T-helper 9 cell (primary cell): ENCODE data around the gene SERPINB7.
"Not testable (repeated sequence)": the region's sequence is repeated elsewhere in the genome, so short reads cannot be mapped to it uniquely, and the experiment has no call there.

Experiments
- DNase-seq: peaks from one replicate; pipeline ENCODE4 v3.0.0-alpha.2; 2020
- total RNA-seq, 2 donors: gene quantifications; one replicate each; lab custom pipeline; 2026; lab: John Stamatoyannopoulos, UW

Gene SERPINB7
- 0 to 0.07 reads per million in 2 donors for total RNA-seq

GRCh38 chr18:63775166-63775730 lies at the start of gene SERPINB7:
Gene SERPINB7, plus strand, starts transcription at chr18:63775418. Its CDS starts 6,955 bp downstream, at chr18:63782373.
- no peak for DNase-seq

GRCh38 chr18:63725682-63726480 lies 49.3 kb upstream of the SERPINB7 start:
- DNase-seq, result no peak

GRCh38 chr18:63730773-63731172 lies 44.4 kb upstream of the SERPINB7 start:
- no peak for DNase-seq

- DNase-seq, result no peak
These were observed 44.0 kb upstream of the SERPINB7 start for GRCh38 chr18:63731215-63731614.

- DNase-seq, result no peak
These were observed 38.3 kb upstream of the SERPINB7 start for GRCh38 chr18:63736876-63737275.

- no peak for DNase-seq
These were observed 33.4 kb upstream of the SERPINB7 start for GRCh38 chr18:63741769-63742168.

- no peak for DNase-seq
These were observed 28.2 kb upstream of the SERPINB7 start for GRCh38 chr18:63747006-63747405.

- no peak for DNase-seq
These were observed 25.7 kb upstream of the SERPINB7 start for GRCh38 chr18:63749489-63749888.

- DNase-seq, result no peak
These were observed 22.6 kb upstream of the SERPINB7 start for GRCh38 chr18:63752636-63753035.

GRCh38 chr18:63753676-63754075 lies 21.5 kb upstream of the SERPINB7 start:
- DNase-seq, result no peak

GRCh38 chr18:63757541-63757940 lies 17.7 kb upstream of the SERPINB7 start:
- no peak for DNase-seq

GRCh38 chr18:63758615-63759240 lies 16.5 kb upstream of the SERPINB7 start:
- DNase-seq, result no peak

- DNase-seq, result not testable (repeated sequence)
These were observed 15.4 kb upstream of the SERPINB7 start for GRCh38 chr18:63759786-63760185.

- no peak for DNase-seq
These were observed 12.7 kb upstream of the SERPINB7 start for GRCh38 chr18:63762518-63762917.

GRCh38 chr18:63763831-63764600 lies 11.2 kb upstream of the SERPINB7 start:
- no peak for DNase-seq

- no peak for DNase-seq
These were observed 9.4 kb upstream of the SERPINB7 start for GRCh38 chr18:63765837-63766236.

GRCh38 chr18:63773551-63773950 lies 1.7 kb upstream of the SERPINB7 start:
- DNase-seq, result no peak

- DNase-seq, result no peak
These were observed 707 bp upstream of the SERPINB7 start for GRCh38 chr18:63774511-63774910.

GRCh38 chr18:63779386-63779785 lies 4.2 kb downstream of the SERPINB7 start:
- DNase-seq, result no peak

- DNase-seq, result no peak
These were observed 8.2 kb downstream of the SERPINB7 start for GRCh38 chr18:63783394-63783793.

GRCh38 chr18:63784787-63785452 lies 9.7 kb downstream of the SERPINB7 start:
- no peak for DNase-seq

- DNase-seq, result no peak
These were observed 12.5 kb downstream of the SERPINB7 start for GRCh38 chr18:63787673-63788072.
